Measurements from ENCODE around the gene ADGRA3. TPM values are rescaled to one million over a fixed set of nuclear protein-coding genes. Genes with fewer than 3 reads are reported as not detected.

The ADGRA3 gene
- total and polyA plus RNA-seq, 2 of the 13 experiments (the other 11 are each of a cell fraction or from before 2014, with no cell fraction given) = 32.2 to 40.8 TPM

- TF ChIP-seq SALL1 (CRISPR knock-in tag; IDR thresholded peaks at IDR 0.05) (peak; percentile 55; the same call in 1 of the 2 replicates), SMAD1 (CRISPR knock-in tag; IDR thresholded peaks at IDR 0.05; ENCODE audit: borderline replicate concordance, low read depth) (no peak), ZNF232 (CRISPR knock-in tag; IDR thresholded peaks at IDR 0.05; ENCODE audit: borderline replicate concordance) (no peak), EZH2 (conservative IDR thresholded peaks at IDR 0.05; ENCODE audit: low read depth, low read length) (no peak), POLR2AphosphoS2 (IDR thresholded peaks at IDR 0.05; ENCODE audit: low read depth, low read length) (no peak), NR2F2 (IDR thresholded peaks at IDR 0.05; ENCODE audit: borderline replicate concordance, low read depth) (no peak), ZNF432 (CRISPR knock-in tag; IDR thresholded peaks at IDR 0.05; ENCODE audit: borderline replicate concordance) (no peak), MTERF4 (CRISPR knock-in tag; IDR thresholded peaks at IDR 0.05) (no peak), ZNF639 (CRISPR knock-in tag; conservative IDR thresholded peaks at IDR 0.05) (no peak; the same call in none of the 2 replicates), SKI (IDR thresholded peaks at IDR 0.05; ENCODE audit: partially characterized antibody) (peak; percentile 29), TARDBP (CRISPR knock-in tag; IDR thresholded peaks at IDR 0.05) (no peak), ZNF792 (CRISPR knock-in tag; IDR thresholded peaks at IDR 0.05) (0 out of 2 replicates have a peak, but pooled peaks have one; percentile 16), AHDC1 (CRISPR knock-in tag; IDR thresholded peaks at IDR 0.05; ENCODE audit: borderline replicate concordance) (peak; percentile 69), KDM2A (CRISPR knock-in tag; IDR thresholded peaks at IDR 0.05; ENCODE audit: borderline replicate concordance, low read depth) (peak; percentile 66; the same call in 1 of the 2 replicates), ZXDC (CRISPR knock-in tag; IDR thresholded peaks at IDR 0.05) (no peak), ZNF619 (CRISPR knock-in tag; IDR thresholded peaks at IDR 0.05) (no peak), ZMYM3 (CRISPR knock-in tag; IDR thresholded peaks at IDR 0.05) (no peak), ELF4 (CRISPR knock-in tag; IDR thresholded peaks at IDR 0.05; ENCODE audit: borderline replicate concordance) (no peak), SMAD3 (CRISPR knock-in tag; IDR thresholded peaks at IDR 0.05) (no peak), ZBTB20 (CRISPR knock-in tag; IDR thresholded peaks at IDR 0.05; ENCODE audit: borderline replicate concordance, low read depth) (no peak)
These were observed at the start of gene ADGRA3 (continued) for GRCh38 chr4:22515888-22516541.
